GM19238 (cell line): Measurements from ENCODE around the gene SPATA31E1.
"Not testable (repeated sequence)": the region's sequence is repeated elsewhere in the genome, so short reads cannot be mapped to it uniquely, and the experiment has no call there.

Experiments
- DNase-seq: peaks from one replicate; pipeline ENCODE4 v3.0.0; 2011; ENCODE audit warnings: low spot score; ENCODE audit not compliant: insufficient read length

SPATA31E1 gene

DNA sequence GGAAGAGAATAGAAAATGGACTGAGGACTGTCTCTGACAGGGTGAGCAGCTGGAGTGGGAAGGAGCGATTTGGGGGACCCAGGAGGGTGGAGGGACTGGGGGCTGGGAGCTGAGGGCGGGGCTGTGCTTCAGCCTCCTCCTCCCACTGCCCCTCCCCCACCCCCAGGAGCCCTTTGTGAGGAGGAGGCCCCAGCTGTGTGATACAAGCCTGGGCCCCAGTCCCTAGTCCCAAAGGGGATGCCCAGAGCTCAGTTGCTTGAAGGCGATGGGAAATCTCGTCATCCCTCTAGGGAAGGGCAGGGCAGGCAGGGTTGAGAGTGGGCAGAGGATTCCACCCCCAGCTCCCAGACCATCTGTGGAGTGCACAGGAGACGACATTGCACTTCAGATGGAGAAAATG lies at the start of gene SPATA31E1:
Gene SPATA31E1 (plus strand): TSS at position 251 of the 400 bp plus-strand sequence. CDS start 15 bp downstream, at position 266.
- DNase-seq, result no peak

GRCh38 chr9:87834357-87834756 lies 48.3 kb upstream of the SPATA31E1 start:
- no peak for DNase-seq

DNA sequence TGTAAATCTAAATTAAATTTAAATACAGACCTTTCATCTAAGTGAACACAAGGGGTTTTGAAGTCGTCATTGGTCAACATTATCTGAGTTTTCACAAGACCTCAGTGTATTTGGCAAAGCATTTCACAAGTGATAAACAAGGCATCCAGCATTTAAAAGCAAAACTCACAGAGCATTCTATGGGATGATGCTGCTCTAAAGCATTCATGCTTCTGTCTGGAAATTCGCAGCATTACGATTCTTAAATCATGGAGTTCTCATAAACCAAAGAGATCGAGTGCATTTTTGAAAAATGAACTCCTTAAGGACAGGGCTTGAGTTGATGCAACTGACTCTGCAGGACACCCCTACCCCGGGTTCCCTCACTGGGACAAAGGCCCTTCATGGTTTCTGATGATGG lies 46.1 kb upstream of the SPATA31E1 start:
- DNase-seq, result no peak

DNA sequence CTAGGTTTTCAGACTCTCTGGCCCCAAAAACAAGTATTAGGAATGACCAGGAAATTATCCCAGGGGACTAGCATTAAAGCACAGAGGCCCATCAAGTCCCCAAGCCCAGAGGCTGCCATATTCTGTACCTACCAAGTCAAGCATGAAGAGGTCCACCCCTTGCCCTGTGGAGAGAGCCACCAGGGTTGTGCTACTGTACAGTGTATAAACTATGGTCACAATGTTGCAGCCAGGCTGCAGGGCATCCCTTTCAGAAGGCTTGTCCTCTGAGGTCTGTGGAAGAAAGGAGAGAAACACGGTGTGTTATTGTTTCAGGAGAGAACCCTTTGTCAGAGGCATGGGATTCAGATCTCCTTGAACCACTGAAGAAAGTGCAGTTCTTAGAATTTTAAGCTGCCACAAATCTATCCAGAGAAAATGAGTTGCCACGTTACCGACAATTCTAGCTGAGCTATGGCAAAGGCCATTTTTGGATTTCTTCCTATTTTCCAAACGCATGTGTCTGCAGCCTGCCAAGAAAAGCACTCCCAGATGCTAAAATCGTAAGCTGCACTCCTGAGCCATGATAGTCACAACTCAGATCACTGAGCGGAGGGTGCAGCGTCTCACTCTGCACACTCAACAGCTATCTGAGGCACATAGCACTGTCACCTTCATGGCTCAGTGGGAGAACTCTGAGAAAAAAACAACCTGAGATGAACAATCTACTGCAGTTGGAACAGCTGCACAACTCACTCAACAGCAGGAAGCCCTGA lies 45.5 kb upstream of the SPATA31E1 start:
- no peak for DNase-seq

- no peak for DNase-seq
Measured at GRCh38 chr9:87840134-87840533, 42.5 kb upstream of the SPATA31E1 start.

DNA sequence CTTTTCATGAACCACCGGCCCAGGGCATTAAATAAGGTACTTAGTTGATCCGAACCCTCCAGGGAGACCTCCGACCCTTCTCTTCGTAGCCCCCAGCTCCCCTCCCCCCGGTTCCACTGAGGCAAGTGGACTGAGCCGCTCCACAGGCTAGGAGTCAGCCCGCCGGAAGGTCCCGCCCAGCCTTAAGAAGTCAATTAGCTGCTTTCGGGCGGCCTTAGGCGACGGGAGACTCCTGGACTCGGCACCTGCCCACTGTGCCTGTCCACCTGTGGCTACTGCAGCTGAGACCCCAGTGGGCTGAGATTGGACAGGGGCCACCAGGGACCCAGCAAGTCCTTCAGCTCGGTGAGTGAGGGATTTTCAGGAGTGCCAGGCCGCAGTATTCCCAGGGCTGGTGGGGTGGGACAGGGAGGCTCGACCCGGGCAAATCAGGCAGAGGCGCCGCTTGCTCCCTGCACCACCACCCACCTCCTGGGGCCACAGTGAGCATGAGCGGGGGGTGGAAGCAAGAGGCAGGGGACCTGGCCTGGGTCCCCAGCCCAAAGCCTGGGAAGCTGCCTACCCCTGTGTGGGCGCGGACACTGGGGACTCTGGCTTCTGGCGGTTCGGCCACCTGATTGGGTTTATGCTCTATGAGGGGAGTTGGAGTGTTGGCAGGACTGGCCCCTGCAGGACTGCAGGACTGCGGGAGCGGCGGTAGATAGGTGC lies 39.6 kb upstream of the SPATA31E1 start:
- no peak for DNase-seq

DNA sequence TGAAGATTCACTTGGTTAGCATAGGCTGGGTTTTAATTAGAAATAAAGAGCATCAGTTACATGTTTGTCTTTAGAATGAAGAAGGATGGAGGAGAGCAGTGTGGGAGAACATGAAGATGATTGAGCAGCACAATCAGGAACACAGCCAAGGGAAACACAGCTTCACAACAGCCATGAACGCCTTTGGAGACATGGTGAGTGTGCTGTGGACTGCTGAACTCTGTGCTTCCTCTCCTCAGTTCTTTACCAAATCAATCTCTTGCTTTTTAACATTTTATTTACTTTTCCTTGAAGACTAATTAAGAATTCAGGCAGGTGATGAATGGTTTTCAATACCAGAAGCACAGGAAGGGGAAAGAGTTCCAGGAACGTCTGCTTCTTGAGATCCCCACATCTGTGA lies 38.2 kb upstream of the SPATA31E1 start:
- DNase-seq, result no peak

GRCh38 chr9:87847817-87848216 lies 34.9 kb upstream of the SPATA31E1 start:
- not testable (repeated sequence) for DNase-seq

DNA sequence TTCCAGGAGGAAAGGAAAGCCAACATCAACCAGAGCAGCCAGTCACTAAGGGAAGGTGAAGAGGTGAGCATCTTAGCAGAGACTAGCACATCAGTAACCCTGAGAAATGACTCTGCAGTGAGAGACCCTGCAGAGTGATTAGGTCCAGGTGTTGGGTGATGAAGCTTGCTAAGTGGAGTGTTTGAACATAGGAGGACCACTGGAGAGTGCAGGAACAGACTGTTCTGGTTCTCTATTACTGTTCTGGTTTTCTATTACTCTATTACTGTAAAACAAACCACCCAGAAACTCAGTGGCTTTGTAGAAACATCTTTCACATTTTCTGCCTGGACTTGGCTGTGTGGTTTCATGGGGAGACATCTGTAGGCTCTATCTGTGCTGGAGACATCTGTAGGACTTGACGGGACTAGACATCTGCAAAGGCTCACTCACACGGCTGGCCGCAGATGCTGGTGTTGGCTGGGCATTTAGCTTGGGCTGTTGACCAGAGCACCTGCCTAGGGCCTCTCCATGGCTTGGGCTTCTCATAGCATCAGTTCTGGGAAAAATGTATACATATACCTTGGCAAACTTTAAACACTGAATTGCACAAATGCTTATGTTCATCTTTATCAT lies 33.4 kb upstream of the SPATA31E1 start:
- DNase-seq, result no peak

DNA sequence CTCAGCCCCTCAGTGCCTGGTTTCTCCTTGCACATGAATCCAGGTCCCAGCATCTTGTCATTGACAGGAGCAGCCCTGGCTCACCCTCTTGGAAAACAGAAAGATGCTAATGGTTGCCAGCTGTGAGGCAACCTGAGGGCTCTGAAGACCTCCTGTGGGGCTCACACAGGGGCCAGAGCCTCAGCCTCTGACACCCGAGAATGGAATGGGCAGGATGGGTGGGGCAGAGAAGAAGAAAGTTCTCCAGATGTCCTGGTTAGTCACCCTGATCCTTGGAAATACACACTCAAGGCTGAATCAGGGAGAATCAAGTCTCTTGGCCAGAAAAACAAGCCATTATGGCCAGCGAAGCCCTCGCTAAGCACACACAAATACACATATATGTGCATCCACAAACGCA lies 32.3 kb upstream of the SPATA31E1 start:
- no peak for DNase-seq

- DNase-seq, result not testable (repeated sequence)
Measured at GRCh38 chr9:87851186-87851585, 31.5 kb upstream of the SPATA31E1 start.

DNA sequence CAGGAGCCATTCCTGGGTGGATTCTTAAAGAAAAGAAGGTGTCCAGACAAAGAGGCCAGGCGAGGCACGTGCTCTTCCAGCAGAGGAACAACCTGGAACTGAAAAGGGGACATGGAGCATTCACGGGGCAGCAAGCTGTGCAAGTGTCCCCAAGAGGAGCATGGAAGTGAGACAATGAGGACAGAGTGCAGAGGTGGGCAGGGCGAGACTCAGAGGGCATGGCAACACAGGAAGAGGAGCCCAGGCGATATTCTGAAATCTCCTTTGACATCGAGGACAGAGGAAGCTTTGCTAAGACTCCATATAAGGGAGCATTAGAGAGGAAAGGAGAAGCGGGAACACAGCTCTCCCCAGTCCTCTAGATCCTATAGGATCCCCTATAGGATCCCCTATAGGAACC lies 29.4 kb upstream of the SPATA31E1 start:
- no peak for DNase-seq

DNA sequence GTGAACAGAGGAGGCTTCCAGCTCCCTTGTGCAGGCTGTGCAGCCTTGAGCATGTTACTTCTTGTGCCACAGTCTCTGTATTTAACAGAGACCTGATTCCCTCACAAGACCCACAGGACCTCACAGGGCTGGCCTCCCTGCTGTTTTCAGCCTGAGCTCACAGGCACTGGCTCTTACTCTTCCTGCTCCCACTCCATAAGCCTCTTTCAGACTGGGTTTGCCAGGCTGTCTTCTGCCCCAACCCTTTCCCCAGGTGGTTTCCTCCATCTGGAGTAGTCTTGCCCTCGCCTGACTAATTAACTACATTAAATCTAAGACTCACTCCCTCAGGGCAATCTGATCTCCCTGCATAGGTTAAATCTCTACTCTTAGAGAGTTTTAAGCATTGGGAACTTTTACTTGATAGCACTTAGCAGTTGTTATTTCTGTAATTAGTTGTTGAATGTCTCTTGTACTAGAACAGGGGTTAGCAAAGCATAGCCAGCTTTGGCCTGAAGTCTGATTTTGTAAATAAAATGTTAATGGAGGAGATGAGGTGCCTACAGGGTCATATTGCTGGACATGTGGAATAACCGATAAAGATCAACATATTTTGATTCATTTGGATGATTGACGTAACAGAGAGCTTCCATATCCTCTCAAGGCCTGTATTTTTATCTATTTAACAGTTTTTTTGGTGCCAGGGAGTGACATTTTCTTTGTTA lies 28.6 kb upstream of the SPATA31E1 start:
- DNase-seq, result no peak

DNA sequence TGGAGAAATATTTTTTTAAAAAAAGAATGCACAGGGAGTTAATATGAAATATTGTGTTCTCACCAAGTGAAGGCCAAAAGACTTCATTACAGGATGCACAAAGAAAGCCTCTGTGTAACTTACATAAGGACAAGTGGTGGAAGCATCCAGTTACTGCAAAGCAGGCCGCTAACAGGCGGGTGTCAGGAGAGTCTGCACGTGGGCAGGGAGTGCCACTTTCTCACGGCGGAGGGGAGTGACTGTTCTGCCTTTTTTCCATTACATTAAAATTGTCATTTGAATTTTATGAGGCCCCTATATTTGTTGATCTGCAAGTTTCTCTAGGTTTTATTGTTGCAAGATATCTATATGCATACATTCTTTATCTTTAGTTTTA lies 28.1 kb upstream of the SPATA31E1 start:
- DNase-seq, result no peak

DNA sequence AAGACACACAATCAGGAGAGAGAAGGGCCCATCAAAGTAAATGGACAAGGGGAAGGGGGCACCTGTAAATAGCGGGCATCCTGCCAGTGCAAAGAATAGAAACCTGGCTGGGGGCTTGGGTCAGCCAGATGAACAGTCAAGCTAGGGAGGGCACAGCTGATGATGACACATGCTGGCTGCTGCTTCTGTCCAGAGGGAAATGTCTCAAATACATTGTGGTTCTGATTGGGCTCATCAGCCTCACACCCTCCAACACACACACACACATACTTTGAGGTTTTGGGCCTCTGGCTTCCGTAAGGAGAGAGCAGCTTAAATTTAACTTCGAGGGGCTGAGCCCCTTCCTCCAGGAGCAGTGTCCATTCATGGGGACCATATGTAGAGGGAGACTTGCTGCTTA lies 27.6 kb upstream of the SPATA31E1 start:
- no peak for DNase-seq

DNA sequence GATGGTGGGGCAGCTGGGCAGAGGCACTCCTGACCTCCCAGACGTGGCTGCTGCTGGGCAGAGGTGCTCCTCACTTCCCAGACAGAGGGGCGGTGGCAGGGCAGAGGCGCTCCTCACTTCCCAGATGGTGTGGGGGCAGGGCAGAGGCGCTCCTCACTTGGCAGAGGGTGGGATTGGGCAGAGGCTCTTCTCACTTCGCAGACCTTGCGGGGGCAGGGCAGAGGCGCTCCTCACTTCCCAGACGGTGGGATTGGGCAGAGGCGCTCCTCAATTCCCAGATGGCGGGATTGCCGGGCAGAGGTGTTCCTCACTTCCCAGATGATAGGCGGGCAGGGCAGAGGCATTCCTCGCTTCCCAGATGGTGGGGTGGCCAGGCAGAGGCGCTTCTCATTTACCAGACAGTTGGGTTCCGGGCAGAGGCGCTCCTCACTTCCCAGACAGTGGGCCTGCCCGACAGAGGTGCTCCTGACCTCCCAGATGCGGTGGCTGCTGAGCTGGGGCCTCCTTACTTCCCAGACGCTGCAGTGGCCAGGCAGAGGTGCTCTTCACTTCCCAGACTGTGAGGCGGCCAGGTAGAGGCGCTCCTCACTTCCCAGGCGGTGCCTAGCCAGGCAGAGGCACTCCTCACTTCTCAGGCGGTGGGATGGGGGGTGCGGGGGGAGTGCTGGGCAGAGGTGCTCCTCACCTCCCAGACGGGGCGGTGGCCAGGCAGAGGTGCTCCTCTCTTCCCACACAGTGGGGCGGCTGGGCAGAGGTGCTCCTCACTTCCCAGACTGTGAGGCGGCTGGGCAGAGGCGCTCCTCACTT lies 25.3 kb upstream of the SPATA31E1 start:
- DNase-seq, result no peak

GRCh38 chr9:87857948-87858335 lies 24.7 kb upstream of the SPATA31E1 start:
- no peak for DNase-seq

DNA sequence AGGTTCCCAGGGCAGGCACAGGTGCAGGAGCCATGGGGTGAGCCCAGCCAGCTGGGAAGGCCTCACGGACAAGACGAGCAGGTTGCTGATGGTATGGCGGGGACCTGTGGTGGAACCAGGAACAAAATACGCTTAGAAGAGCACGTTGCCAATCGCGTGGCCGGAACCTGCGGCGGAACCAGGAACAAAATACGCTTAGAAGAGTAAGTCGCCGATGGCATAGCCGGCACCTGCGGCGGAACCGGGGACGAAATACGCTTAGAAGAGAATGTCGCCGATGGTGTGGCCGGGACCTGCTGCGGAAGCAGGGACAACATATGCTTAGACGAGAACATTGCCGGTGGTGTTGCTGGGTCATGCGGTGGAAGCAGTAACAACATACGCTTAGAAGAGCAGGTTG lies 23.5 kb upstream of the SPATA31E1 start:
- DNase-seq, result no peak

DNA sequence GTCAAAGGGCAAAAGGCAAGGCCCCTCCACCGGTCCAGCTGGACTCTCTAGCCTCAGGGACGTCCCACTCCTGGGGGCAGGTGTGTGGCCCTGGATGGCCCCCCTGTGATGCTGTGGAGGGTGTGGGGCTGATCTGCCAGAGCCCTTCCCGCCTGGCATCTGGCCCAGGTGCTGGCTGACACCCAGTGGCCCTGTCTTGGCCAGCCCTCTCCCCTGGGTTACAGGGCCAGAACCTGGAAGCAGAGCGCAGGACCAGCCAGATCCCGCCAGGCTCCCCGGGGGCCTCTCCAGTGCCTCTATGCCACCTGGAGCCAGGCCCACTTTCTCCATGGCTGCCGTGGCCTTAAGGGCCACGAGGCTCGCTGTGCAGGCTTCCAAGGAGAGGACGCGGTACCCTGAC lies 22.9 kb upstream of the SPATA31E1 start:
- no peak for DNase-seq

- DNase-seq, result no peak
Measured at GRCh38 chr9:87861332-87861731, 21.3 kb upstream of the SPATA31E1 start.
